Fibroblast of the conjunctiva (primary cell): ENCODE measurements around the gene SPHK2.
A peak's percentile ranks its signal among the peaks of the same experiment; 100 is the strongest.

Experiments
- DNase-seq: peaks from one replicate; pipeline ENCODE4 v3.0.0-alpha.2; 2010; ENCODE audit warnings: low read depth

SPHK2 gene

DNA sequence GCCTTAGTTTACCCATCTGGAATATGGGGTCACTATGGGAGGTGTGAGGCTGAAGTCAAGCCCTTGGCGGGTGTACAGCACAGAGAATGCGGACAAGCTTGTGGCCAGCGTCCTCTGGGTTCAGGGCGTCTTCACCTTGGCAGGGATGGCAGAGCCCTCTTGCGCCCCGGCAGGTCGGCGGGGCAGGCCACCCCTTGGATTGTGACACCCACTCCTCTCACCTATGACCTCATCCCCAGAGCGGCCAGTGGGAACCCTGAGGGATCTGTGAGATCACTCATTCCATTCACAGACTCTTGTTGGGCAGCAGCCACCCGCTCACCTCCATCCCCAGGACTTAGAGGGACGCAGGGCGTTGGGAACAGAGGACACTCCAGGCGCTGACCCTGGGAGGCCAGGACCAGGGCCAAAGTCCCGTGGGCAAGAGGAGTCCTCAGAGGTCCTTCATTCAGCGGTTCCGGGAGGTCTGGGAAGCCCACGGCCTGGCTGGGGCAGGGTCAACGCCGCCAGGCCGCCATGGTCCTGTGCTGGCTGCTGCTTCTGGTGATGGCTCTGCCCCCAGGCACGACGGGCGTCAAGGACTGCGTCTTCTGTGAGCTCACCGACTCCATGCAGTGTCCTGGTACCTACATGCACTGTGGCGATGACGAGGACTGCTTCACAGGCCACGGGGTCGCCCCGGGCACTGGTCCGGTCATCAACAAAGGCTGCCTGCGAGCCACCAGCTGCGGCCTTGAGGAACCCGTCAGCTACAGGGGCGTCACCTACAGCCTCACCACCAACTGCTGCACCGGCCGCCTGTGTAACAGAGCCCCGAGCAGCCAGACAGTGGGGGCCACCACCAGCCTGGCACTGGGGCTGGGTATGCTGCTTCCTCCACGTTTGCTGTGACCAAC lies 12.6 kb upstream of the SPHK2 start, which contains the start of gene SPACA4:
SPACA4 (plus strand) TSS at position 280 of the 896 bp plus-strand sequence; CDS start at position 517, 237 bp downstream.
- DNase-seq, result no peak

DNA sequence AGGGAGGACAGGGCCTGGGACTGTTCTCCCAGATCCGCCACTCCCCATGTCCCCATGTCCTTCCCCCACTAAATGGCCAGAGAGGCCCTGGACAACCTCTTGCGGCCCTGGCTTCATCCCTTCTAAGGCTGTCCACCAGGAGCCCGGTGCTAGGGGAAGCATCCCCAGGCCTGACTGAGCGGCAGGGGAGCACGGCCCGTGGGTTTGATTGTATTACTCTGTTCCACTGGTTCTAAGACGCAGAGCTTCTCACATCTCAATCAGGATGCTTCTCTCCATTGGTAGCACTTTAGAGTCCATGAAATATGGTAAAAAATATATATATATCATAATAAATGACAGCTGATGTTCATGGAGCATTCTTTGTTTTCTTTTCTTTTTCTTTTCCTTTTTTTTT lies 11.9 kb upstream of the SPHK2 start:
- no peak for DNase-seq

DNA sequence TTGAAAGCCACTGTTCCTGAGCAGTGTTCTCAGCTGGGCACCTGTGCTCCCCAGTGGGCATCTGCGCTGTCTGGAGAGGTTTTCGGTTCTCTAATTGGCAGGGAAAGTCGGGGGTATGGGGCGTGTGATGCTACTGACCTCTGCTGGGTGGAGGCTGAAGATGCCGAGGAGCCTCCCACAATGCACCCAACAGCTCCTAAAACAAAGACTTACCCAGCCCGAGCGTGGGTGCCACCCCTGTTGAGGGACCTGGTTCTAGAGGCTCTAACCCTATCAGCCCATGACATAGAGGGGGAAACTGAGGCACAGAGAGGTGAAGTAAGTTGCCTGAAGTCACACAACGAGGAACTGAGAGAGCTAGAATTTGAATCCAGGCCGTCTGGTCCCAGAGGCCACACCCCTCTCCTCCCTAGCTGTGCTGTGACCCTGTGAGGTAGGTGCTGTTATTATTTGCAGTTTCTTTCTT lies 10.5 kb upstream of the SPHK2 start:
- DNase-seq, result no peak

DNA sequence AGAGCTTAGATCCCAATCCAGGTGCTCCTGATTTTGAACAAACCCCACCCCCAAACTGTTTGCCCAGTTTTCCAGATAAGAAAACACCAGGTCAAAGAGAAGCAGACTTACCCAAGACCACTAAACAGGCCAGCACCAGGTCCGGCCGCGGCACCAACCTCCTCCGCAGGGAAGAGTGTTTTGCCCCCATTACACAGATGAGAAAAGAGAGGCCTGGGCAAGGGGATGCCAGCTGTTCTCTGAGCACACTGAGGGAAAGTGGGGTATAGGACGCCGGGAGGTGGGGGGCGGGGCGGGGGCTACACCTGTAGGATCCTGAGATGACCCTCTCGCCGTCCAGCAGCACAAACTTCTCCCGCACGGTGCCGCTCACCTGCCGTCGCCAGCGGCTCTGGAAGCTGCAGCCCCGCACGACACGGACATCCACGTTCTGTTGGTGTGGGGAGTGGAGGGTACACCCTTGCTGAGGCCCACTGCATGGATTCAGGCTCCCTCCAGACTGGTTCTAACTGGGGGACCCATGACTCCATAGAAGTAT lies 9.7 kb upstream of the SPHK2 start:
- DNase-seq, result no peak

DNA sequence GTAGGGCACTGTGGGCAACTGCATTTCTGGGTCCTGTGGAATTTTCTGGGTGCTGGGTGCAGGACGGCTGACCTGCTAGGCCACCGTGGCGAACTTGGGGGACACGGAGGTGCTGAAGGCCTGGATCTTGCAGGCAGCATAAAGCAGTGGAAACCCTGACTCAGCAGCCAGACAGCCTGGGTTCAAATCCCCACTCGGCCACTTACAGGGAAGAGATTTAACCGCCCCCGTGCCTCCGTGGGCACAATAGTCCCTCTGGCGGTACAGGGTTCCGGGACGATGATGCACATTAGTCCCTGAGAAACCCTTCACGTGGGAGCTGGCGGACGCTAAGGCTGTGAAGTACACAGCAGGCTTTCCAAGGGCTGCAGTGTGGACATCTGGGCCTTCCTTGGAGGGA lies 7.4 kb upstream of the SPHK2 start:
- DNase-seq, result no peak

DNA sequence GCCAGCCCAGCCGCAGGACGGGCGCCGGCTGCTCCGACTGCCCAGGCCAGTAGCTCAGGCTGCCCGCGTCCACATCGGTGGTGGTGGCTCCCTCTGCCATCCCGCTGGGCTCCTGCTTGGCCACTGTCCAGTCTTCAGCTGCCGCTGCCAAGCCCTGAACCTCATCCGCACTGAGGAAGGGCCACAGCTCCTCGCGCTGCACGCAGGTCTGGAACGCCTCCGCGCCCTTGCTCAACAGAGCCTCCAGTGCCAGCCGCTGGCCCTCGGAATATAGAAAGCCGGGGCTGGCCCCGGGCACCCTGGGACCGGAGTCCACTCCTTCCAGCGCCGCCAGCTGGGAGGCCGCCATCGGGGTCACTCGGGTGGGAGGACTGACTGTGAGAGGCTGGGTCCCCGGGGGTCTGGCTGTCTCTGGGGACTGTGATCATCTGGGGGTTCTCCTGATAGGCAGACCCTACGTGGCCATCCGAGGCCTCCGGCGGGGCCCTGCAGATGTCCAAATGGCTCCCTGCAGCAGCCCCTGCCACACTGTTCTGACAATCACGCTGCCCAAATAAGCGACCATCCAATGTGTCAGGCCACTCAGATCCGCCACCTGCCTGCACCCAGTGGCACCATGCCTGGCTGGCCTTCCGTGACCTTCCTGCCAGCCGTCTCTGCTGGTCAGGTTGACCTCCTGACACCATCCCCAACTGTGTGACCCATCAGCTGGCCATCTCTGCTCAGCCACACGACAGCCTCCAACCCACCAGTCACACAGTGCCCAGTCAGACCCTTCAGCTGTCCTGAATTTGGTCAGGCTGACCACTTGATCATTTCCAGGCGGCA lies 6.1 kb upstream of the SPHK2 start:
- DNase-seq, result no peak

DNA sequence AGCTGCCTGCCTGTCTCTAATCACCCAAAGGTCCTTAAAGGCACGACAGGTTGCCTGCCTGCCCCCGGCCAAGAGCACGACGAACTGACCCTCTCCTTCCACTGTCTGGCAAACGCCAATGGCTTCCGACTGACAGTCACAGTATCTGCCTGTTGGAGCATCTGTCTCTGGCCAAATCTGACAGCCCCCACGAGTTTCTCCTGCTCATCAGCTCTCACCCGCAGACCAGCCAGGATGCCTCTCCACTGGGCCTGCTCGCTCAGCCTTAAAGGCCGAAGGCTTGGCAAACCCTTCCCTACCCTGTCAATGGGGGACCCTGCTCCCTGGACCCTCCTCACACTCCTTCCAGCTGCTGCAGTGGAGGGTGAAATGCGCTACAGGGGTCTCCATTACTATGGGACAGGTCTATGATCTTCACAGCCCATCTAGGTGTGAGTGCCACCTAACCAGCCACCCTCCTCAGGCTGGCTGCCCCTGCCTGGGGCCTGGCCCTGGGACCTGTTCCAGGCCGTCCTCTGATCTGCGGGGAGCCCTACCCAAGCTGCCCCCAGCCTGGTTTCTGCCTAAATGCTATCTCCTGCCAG lies 5.4 kb upstream of the SPHK2 start:
- no peak for DNase-seq

DNA sequence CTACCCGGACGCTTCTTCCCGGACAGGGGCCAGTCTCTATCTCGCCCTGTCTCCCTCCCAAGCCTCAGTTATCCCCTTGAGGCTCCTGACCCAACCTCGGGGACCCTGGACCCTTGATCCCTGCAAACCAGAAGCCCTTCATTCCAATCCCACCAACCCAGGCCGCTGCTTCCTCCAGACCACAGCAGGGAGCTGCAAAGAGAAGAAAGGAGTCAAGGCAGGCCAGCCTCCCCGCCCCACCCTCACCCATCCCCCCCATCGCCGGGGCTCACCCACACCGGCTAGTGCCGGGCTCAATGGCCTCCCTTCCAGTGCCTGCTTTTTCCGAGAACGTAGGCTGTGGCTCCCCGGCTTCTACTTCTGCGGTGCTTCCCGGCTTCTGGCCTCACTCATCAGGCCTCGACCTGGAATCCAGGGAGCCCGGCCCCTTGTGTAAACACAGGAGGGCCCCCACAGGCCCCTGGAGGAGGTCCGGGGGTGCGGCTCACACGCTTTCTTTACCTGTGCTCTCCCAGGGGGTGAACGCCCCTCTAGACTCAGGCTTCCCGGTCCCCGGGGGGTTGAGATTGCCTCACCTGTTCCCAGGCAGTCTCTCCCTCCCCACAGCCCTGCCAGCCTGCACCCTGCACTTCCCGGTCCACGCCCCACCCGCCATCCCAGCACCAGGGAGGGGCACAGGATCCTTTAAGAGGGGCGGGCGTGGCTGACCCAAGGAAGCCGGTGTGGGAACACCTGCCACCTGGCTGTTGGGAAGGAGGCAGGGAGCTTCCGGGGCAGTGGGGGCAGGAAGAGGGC lies 4.7 kb upstream of the SPHK2 start, which contains the start of gene FAM83E:
FAM83E (minus strand) TSS at position 641 of the 795 bp plus-strand sequence. CDS start 1,704 bp downstream, outside the sequence.
- DNase-seq, result no peak

- DNase-seq, result no peak
These were observed 3.9 kb upstream of the SPHK2 start for GRCh38 chr19:48615231-48616040.

DNA sequence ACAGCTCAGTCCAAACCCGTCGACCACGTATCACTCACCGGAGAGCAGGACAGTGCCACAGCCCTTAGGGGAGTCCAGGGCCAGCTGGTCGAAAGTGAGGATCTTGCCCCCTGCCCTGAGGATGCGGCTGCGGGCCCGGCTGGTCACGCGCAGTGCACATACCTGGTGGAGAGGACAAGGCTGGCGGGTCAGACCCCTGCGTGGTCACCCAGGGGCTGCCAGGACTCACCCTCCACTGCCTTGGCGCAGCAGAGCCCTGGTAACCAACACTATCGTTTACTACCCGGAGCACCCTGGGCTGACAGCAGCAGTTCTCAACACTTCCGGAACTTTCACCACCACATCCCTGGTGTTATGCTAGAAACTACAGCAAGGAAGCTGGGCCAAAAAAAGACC lies 3.3 kb upstream of the SPHK2 start:
- DNase-seq, result no peak

GRCh38 chr19:48616491-48617056 lies 2.7 kb upstream of the SPHK2 start:
- no peak for DNase-seq

GRCh38 chr19:48617146-48617937 lies 2.0 kb upstream of the SPHK2 start:
- DNase-seq, result no peak

GRCh38 chr19:48618278-48618915 lies 909 bp upstream of the SPHK2 start:
- no peak for DNase-seq

GRCh38 chr19:48619692-48620585 lies 633 bp downstream of the SPHK2 start:
- DNase-seq, result no peak

DNA sequence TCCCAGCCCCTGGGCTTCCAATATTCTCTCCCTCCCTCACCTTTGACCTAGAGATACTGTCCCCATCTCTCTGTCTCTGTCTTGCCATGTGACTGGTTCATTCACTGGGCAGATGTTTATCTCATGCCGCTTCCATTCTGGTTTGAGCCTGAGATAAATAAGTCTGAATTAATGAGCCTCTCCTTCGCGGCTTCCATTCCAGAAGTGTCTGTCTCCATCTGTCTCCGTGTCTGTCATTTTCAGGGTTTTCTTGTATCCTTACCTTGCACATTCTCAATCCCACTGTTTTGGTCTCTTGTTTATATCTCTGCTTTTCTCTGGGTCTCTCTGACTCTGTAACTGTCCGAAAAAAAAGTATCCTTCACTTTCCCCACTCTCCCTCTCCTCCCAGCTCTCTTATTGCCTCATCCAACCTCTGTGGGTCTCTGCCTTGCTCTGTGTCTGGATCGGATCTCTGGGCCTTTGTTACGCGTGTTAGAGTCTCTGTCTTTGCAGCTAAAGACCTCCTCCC lies 4.3 kb downstream of the SPHK2 start:
- no peak for DNase-seq

- peak; percentile 95 for DNase-seq
These were observed 4.8 kb downstream of the SPHK2 start for GRCh38 chr19:48624067-48624594.
